KOPT-K1 (cell line): ENCODE data around the gene EPS15.
"Not testable (repeated sequence)": the region's sequence is repeated elsewhere in the genome, so short reads cannot be mapped to it uniquely, and the experiment has no call there.

Experiments
- H3K27ac ChIP-seq: fragments of 200-600 bp; sonication (generic); 2 replicates; pipeline ENCODE4 v1.5.1; 2016; ENCODE audit warnings: antibody characterized with exemption, mild to moderate bottlenecking, low read depth, low read length; ENCODE audit not compliant: poor library complexity, severe bottlenecking
- H3K36me3 ChIP-seq: fragments of 200-600 bp; sonication (generic); 2 replicates; pipeline ENCODE4 v1.5.1; 2017; ENCODE audit warnings: antibody characterized with exemption, mild to moderate bottlenecking, low read length, moderate library complexity; ENCODE audit not compliant: insufficient read depth
- H3K9me3 ChIP-seq: fragments of 200-600 bp; sonication (generic); 2 replicates; pipeline ENCODE4 v1.5.1; 2017; ENCODE audit warnings: antibody characterized with exemption, low read length, mild to moderate bottlenecking; ENCODE audit not compliant: insufficient read depth, poor library complexity, severe bottlenecking

The EPS15 gene

DNA sequence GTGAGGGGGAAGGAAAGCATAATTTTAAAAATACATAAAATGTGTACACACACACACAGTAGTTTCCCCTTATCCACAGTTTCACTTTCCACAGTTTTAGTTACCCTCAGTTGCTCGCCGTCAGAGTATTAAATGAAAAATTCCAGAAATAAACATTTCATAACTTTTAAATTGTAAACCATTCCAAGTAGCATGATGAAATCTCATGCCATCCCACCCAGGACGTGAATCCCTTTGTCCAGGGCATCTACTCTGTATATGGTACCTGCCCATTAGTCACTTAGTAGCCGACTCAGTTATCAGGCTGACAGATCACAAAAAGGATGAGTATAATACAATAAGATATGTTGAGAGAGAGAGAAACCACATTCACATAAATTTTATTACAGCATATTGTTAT is 36.2 kb downstream of the EPS15 start:
- no peak overlapping the region for H3K27ac ChIP-seq
- peaks cover 14% of the 10 kb centered on the region; the same call in 1 of the 2 replicates for H3K36me3 ChIP-seq
- peaks cover 9% of the 10 kb centered on the region for H3K9me3 ChIP-seq

DNA sequence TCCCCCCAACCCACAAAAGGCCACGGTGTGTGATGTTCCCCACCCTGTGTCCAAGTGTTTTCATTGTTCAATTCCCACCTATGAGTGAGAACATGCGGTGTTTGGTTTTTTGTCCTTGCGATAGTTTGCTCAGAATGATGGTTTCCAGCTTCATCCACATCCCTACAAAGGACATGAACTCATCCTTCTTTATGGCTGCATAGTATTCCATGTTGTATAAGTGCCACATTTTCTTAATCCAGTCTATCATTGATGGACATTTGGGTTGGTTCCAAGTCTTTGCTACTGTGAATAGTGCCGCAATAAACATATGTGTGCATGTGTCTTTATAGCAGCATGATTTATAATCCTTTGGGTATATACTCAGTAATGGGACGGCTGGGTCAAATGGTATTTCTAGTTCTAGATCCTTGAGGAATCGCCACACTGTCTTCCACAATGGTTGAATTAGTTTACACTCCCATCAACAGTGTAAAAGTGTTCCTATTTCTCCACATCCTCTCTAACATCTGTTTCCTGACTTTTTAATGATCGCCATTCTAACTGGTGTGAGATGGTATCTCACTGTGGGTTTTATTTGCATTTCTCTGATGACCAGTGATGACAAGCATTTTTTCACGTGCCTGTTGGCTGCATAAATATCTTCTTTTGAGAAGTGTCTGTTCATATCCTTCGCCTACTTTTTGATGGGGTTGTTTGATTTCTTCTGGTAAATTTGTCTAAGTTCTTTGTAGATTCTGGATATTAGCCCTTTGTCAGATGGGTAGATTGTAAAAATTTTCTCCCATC is 44.0 kb downstream of the EPS15 start:
- peaks cover 36% of the 10 kb centered on the region for H3K36me3 ChIP-seq
- not testable (repeated sequence) for H3K9me3 ChIP-seq, H3K27ac ChIP-seq

DNA sequence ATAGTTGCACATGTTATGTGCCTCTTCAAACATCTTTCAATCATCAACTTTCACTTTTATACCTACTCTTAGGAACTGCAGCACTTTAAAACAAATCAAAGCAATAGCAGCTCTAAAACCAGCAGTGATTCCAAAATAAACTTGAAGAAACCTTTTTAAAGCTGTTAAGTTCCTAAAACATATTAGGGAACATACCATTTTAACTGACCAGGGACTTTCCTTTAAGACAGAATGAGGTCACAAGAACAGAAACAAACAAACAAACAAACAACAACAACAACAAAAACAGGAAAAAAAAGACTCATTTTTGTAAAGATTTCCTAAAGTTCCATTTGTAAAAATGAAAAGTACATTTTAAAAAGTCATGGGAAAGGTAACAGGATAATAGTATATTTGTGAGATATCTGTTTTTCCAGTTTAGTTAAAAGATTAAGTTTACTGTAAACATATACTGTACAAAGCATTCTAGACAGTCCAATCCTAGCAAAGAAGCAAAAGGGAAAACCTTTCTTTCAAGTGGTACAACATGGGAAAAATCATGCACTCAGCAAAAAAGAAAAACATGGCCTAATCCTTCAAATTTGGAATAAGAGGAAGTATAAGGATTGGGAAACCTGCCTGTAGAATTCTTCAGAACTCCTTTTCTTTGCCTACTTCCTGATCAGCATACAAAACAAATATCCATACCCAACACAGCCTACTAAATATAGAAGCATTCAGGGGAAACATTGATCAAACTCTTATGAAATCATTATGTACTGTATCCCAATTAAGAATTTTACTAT is 45.5 kb downstream of the EPS15 start:
- Histone ChIP-seq H3K27ac (no peak overlapping the region), H3K36me3 (peaks cover 34% of the 10 kb centered on the region), H3K9me3 (no peaks in the 10 kb centered on the region)

DNA sequence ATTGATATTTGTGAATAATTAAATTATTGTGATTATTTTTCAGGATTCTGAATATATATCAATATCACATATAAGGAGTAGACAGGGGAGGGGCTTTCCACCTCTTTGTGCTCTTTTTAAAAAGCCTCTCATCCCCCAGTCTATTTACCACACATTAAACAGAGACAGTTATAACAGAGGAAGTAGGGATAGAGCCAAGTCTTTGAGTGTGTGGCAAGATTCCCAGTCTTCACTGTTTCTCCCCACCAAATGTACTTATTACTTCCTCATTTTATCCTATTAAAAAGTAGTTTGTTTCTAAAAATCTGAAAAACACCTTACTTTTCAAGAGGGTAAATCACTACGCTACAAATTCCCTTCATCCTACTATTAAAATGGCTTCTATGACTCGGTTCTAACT is 46.7 kb downstream of the EPS15 start:
- H3K36me3 ChIP-seq, result peaks cover 34% of the 10 kb centered on the region
- H3K27ac ChIP-seq, result no peak overlapping the region
- H3K9me3 ChIP-seq, result no peaks in the 10 kb centered on the region

DNA sequence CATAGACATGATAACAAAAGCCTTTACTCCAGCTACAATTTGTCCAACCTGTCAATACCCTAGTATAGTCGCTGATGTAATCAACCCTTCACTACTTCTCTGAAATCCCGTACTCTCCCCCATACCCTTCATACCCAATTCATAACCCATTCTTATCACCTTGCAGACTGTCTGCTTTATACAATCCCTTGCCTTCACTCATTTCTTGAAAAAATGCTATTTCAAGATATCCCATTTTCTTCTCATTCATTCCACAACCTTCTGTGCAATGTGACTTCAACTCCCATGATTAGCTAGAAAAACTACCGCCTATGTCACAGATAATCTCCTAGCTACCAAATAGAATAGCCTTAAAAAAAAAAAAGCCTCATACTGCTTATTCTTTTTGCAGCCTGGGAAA is 49.5 kb downstream of the EPS15 start:
- Histone ChIP-seq H3K9me3 (no peaks in the 10 kb centered on the region), H3K27ac (no peak overlapping the region), H3K36me3 (peaks cover 34% of the 10 kb centered on the region)

DNA sequence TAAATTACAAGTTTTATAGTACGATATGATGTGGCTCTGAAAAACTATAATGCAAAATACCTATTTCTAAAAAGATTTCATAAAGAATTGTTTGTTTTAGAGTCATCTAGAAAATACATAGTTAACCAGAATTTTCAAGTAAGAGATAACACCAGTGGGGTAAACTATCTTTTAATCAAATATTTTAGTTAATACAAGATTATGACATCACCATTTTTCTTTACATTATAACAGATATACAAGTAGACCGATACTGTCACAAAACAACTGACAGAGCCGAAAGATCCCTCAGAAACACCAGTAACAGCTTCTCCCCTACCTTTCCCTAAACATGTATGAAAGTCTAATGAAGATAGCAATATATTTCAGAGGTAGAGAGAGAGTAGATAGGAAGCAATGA is 54.2 kb downstream of the EPS15 start:
- H3K36me3 ChIP-seq, result peaks cover 33% of the 10 kb centered on the region
- H3K9me3 ChIP-seq, result no peaks in the 10 kb centered on the region
- H3K27ac ChIP-seq, result no peak overlapping the region

DNA sequence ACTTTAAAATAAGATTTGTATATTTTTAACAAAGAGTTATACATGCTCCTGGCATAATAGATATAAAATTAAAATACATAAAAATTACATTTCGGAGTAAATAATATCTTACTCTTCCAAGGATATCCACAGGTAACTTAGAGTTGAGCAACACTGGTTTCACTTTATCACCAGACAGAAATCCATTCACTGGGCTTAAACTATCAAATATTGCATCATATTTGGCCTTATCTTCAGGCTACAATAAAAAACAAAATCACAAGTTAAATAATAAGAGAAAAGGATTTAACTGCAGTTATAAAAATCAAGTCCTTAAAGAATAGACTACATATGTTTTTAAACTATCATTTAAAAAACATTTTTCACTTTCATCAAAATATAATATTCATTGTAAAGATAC is 55.5 kb downstream of the EPS15 start:
- peaks cover 36% of the 10 kb centered on the region for H3K36me3 ChIP-seq

DNA sequence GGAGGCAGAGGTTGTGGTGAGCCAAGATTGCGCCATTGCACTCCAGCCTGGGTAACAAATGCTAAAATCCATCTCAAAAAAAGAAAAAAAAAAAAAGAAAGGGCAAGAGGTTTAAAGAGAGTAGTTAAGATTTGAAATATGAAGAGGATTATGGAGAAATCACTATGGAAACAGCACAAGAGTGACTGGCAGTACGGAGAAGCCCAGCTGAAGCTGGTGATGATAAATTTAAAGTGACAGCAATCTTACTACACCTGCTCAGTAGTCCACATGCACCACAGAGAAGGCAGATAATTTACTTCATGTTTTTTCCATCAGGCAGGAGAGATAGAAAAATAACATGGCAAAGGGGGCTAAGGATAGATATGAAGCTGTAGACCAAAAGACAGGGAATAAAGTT is 56.8 kb downstream of the EPS15 start:
- not testable (repeated sequence) for H3K9me3 ChIP-seq, H3K27ac ChIP-seq
- H3K36me3 ChIP-seq, result peaks cover 40% of the 10 kb centered on the region

More for the DNA sequence above, 55.5 kb downstream of the EPS15 start:
- Histone ChIP-seq H3K27ac (no peak overlapping the region), H3K9me3 (no peaks in the 10 kb centered on the region)

DNA sequence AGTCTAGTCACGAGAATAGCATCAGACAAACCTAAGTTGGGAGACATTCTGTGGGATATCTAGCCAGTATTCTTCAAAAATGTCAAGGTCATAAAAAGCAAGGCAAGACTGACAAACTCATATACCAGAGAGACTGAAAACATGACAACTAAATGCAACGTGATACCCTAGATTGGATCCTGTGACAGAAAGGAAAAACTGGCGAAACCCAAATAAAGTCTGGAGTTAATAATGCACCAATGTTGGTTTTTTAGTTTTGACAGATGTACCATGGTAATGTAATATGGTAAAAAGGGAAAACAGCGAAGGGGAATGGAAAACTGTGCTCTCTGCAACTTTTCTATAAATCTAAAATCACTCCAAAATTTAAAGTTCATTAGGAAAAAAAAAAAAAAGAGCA is 64.5 kb downstream of the EPS15 start:
- Histone ChIP-seq H3K27ac (no peak overlapping the region), H3K36me3 (peaks cover 27% of the 10 kb centered on the region)

DNA sequence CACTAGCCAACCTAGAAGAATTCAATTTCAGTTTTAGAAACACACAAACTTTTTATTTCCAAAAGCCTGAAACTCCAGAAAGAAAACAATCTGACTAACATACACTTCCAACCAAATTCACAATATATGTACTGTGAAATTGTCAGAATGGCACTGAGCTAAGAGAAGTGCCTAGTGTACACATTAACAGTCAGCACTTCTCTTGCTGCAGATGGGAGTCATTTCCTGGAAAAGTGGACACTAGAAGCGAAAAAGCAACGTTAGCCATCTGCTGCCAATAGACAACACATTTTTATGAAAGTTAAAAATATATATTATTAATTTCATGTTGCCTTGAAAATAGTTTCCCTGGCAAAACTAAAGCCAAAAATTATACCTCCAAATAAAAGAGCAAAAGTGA is 66.1 kb downstream of the EPS15 start:
- peaks cover 18% of the 10 kb centered on the region; the same call in 1 of the 2 replicates for H3K36me3 ChIP-seq
- H3K27ac ChIP-seq, result no peak overlapping the region
- no peaks in the 10 kb centered on the region for H3K9me3 ChIP-seq

More for the DNA sequence above, 64.5 kb downstream of the EPS15 start:
- H3K9me3 ChIP-seq, result no peaks in the 10 kb centered on the region

DNA sequence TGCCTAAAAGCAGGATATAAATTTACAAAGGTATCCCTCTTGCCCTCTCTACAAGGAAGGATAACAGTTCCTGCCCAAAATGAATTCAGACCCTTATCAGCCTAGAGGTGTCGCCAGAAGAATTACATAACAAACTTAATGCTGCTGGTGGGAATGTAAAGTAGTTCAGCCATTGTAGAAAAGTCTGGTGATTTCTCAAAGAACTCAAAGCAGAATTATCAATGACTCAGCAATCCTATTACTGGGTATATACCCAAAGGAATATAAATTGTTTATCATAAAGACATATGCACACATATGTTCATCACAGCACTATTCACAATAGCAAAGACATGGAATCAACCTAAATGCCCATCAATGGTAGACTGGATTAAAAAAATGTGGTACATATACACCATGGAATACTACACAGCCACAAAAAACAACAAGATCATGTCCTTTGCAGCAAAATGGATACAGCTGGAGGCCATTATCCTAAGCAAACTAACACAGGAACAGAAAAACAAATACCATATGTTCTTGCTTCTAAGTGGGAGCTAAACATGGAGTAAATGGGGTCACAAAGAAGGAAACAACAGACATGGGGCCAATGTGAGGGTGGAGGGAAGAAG is 70.1 kb downstream of the EPS15 start:
- H3K36me3 ChIP-seq, result peaks cover 26% of the 10 kb centered on the region

DNA sequence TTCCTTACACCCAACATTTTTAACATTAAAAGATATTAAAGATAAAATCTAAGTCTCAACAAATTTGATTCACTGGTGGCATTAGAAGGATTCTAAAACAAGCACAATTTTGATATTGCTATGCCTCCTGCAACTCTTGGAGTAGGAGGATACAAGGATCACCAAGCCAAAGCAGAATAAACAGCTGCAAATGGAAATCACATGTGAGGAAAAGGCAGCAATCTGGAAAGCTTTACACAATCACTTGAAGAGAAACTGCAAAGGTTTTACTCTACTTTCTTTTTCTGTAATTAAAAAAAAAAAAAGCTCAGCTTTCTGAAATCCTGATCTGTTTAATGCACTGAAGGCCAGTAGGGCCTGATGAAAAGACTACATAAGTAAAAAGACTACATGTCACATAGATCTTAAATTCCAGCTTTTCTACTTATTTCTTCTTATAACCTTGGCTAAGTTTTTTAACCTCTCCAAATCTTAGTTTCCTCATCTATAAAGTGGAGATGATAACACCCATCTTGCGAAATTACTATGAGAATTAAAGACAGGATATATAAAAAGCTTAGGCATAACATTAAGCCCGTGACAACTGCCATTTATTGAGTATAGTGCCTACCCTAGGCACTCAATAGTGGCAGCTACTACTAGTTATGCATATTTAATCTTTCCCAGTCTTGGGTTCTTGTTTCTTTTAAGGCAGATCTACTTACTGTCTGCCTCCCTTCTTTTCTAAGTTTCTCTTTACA is 73.5 kb downstream of the EPS15 start:
- H3K9me3 ChIP-seq, result no peaks in the 10 kb centered on the region
- H3K36me3 ChIP-seq, result peaks cover 31% of the 10 kb centered on the region
- no peak overlapping the region for H3K27ac ChIP-seq

More for the DNA sequence above, 70.1 kb downstream of the EPS15 start:
- H3K9me3 ChIP-seq, H3K27ac ChIP-seq: not testable (repeated sequence)

DNA sequence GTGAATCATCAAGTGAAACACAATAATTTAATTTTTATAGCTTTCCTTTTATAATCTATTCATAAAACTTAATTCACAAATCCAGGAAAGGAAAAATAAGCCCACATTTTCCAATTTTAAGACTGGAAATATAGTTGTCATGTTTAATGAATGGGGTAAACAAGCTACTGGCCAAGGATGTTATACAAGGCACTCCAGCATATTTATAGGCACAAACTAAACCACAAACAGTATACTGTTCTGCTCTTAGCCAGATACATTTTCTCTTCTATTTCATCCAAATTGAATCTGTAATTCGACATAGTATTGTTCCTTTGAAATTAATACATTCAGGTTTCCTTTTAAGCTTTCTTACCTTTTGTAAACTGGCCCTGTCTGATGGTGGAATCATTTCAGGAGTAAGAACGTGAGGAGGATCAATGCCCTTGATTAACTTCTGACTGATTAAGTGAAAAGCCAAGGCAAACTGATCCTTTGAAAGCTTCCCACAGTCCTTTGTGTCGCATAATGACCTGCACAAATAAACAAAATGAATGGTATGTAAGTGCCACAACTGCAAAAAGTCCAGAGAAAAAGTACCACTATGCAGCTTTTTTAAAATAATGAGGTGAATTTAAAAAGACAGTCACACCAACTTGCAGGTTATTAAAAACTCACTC is 74.4 kb downstream of the EPS15 start:
- Histone ChIP-seq H3K36me3 (peaks cover 34% of the 10 kb centered on the region), H3K27ac (no peak overlapping the region), H3K9me3 (no peaks in the 10 kb centered on the region)

DNA sequence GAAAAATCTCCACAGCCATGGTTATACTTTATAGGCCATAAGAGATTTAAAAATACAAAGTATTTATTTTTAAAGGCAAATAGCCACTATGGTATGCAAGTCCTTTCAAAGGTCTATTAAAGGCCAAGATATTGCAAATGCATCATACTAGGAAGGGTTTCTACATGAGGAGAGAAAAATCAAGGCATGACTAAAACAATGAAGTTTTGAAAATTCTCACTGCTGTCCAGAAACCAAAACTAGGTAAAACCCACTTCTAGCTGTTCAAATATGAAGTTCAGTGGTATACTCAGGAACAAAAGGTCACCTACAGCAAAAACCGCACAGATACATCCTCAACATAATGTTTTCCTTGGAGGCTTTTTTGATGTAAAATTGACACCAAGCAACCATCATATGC is 75.0 kb downstream of the EPS15 start:
- H3K36me3 ChIP-seq, result peaks cover 37% of the 10 kb centered on the region
- H3K9me3 ChIP-seq, result no peaks in the 10 kb centered on the region
- H3K27ac ChIP-seq, result no peak overlapping the region
